ENCODE data around the gene OR2T35. TPM values are rescaled to one million over a fixed set of nuclear protein-coding genes. Genes with fewer than 3 reads are reported as not detected.
"Not testable (repeated sequence)": the region's sequence is repeated elsewhere in the genome, so short reads cannot be mapped to it uniquely, and the experiment has no call there.

Gene OR2T35, protein sequence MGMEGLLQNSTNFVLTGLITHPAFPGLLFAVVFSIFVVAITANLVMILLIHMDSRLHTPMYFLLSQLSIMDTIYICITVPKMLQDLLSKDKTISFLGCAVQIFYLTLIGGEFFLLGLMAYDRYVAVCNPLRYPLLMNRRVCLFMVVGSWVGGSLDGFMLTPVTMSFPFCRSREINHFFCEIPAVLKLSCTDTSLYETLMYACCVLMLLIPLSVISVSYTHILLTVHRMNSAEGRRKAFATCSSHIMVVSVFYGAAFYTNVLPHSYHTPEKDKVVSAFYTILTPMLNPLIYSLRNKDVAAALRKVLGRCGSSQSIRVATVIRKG
- total RNA-seq, result not detected
- polyA plus RNA-seq (ENCODE audit: insufficient read depth, low read depth, low replicate concordance), result not detected
- long read RNA-seq, donor 1, result 0 reads
- long read RNA-seq, donor 2, result 0 reads

DNA sequence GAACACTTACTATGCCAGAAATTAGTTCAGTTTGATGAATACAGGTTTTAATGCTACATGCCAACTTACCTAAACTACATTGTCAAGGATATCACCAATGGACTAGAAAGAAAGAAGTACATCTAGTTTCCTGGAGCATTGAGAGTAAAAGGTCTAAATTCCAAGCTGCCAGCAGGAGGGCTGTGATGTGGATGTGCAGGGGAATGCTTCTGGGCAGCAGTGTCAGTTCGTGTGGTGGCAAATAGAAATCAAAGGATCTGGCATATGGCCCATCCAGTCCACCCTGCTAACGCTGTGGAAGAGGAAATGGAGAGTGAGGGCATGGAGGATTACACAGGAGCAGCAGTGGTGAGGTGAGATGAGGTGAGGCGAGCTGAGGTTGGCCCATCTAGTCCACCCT is at the start of gene OR2T35:
OR2T35 (minus strand) TSS at position 101 of the 400 bp plus-strand sequence. CDS start 6,020 bp downstream, outside the sequence.
- H3K4me1 ChIP-seq; H3K4me3 ChIP-seq; H3K27ac ChIP-seq; intact Hi-C loops (cut with DNase I; ENCODE audit: low total_unique reads); H3K9me3 ChIP-seq; H3K27me3 ChIP-seq; DNase-seq; H3K36me3 ChIP-seq (ENCODE audit: low read depth, missing control alignments): not testable (repeated sequence)
- WGBS, 2 donors, result 80 to 100% methylated on average over 1 of the region's 3 CpGs

DNA sequence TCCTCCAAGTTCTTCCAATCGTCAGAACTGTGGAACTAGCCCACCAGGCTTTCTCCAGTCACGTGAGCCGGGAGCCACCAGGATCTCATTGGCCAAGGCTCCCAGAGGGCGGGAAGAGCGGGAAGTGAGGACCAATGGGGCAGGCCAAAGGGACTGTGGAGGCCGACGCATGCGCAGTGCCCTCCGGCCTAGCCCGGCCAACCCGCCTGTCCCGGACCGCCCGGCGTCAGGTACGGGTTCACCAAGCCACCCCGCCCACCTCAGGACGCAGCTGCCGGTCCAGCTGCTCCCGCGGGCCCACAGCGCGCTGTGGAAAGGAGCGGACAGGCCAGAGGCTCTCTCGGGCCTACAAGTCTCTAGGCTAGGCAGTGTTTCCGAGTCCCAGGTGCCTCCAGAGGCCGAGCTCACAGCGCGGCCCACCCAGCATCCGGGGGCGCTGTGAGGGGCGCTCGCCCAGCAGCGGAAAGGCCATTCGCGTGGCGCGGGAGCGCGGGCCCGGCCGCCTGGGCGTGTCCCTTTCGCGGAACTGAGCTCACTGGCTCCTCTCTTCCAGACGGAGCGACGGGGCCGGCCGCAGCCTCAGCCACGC is 46.6 kb upstream of the OR2T35 start:
- Histone ChIP-seq H3K27ac (peak overlapping the region; percentile 34 to 66), H3K9me3 (no peaks in the 10 kb centered on the region), H3K4me3 (peak overlapping the region; percentile 45 to 62), H3K27me3 (no peaks in the 10 kb centered on the region), H3K36me3 (ENCODE audit: low read depth, missing control alignments) (no peaks in the 10 kb centered on the region), H3K4me1 (no peaks in the 10 kb centered on the region)
- WGBS, 2 donors, result 45 to 49% methylated on average over 23 to 37 of the region's 51 CpGs
- intact Hi-C loops (cut with DNase I; ENCODE audit: low total_unique reads), result no loop called here
- DNase-seq, result peak; percentile 80
- TF ChIP-seq, protein P1, sequence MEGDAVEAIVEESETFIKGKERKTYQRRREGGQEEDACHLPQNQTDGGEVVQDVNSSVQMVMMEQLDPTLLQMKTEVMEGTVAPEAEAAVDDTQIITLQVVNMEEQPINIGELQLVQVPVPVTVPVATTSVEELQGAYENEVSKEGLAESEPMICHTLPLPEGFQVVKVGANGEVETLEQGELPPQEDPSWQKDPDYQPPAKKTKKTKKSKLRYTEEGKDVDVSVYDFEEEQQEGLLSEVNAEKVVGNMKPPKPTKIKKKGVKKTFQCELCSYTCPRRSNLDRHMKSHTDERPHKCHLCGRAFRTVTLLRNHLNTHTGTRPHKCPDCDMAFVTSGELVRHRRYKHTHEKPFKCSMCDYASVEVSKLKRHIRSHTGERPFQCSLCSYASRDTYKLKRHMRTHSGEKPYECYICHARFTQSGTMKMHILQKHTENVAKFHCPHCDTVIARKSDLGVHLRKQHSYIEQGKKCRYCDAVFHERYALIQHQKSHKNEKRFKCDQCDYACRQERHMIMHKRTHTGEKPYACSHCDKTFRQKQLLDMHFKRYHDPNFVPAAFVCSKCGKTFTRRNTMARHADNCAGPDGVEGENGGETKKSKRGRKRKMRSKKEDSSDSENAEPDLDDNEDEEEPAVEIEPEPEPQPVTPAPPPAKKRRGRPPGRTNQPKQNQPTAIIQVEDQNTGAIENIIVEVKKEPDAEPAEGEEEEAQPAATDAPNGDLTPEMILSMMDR (IDR thresholded peaks at IDR 0.05), result no peak
- TF ChIP-seq POLR2A (IDR thresholded peaks at IDR 0.05), result no peak

DNA sequence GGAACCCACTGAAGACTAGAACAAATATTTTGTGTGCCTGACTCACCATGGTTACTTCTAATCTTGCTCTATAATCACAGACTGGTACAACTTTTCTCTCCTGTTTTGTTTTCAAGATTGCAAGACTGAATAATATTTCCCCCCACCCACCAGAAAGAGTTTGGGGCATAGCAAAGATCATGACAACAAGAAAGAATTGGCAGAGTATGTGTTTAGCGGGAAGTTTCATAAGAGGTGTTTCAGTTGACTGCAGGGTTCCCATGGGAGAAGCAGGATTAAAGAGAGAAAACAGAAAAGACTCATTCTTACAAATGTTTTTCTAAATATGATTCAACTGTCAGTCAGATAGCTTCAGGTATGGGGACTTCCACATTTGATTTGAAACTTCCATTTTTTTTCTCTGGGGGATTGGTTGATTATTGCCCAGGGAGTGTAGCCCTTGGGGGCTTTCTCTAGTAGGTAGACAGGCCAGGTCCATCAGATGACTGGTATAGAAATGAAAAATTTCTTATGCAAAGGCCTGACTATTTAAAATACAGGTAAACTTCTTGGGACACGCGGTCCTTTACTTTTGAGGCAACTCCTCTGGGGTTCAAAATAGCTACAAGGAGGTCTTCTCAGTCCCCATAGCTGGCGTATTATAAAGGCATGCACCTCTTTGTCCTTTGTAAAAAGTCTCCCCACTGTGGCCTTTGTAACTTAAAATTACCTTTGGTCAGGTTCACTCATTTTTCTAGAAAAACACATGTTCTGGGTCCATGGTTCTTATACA is 43.6 kb upstream of the OR2T35 start:
- H3K9me3 ChIP-seq, result no peaks in the 10 kb centered on the region
- H3K27me3 ChIP-seq, result no peaks in the 10 kb centered on the region
- WGBS, 2 donors, result 84 to 85% methylated on average over 4 of the region's 4 CpGs
- no peaks in the 10 kb centered on the region for H3K4me1 ChIP-seq
- DNase-seq, result no peak
- H3K27ac ChIP-seq, result no peak overlapping the region
- intact Hi-C loops (cut with DNase I; ENCODE audit: low total_unique reads), result no loop called here
- H3K4me3 ChIP-seq, result no peak overlapping the region
- H3K36me3 ChIP-seq (ENCODE audit: low read depth, missing control alignments), result no peaks in the 10 kb centered on the region
- TF ChIP-seq, protein P1 (IDR thresholded peaks at IDR 0.05), result no peak
- TF ChIP-seq POLR2A (IDR thresholded peaks at IDR 0.05), result no peak

GRCh38 chr1:248686815-248687214 is 41.7 kb upstream of the OR2T35 start:
- DNase-seq, result peak; percentile 70
- 42 to 46% methylated on average over 3 of the region's 3 CpGs for WGBS, 2 donors
- H3K4me3 ChIP-seq, result no peak overlapping the region
- TF ChIP-seq, protein P1 (IDR thresholded peaks at IDR 0.05), result peak; percentile 18 to 45 (median 30)
- no peak for TF ChIP-seq POLR2A (IDR thresholded peaks at IDR 0.05)
- H3K9me3 ChIP-seq, result no peaks in the 10 kb centered on the region
- H3K27me3 ChIP-seq, result no peaks in the 10 kb centered on the region
- no peaks in the 10 kb centered on the region for H3K36me3 ChIP-seq (ENCODE audit: low read depth, missing control alignments)
- H3K27ac ChIP-seq, result no peak overlapping the region
- no peaks in the 10 kb centered on the region for H3K4me1 ChIP-seq
- intact Hi-C loops (cut with DNase I; ENCODE audit: low total_unique reads), result no loop called here

DNA sequence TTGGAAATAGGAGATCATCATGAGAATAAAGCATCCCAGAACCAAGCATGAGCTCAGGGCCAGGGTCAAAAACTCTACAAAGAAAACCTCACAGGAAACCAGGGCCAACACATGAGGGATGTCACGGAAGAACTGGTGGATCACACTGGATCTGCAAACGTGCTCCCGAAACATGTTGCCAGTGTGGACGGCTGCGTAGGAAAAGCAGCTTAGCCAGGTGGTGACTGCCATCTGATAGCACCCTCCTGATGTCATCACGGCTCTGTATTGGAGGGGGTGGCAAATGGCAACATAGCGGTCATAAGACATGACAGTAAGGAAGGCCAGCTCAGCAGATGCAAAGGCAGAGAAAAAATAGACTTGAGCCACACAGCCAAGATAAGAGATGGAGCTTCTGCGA is 36.6 kb upstream of the OR2T35 start:
- H3K27me3 ChIP-seq, result no peaks in the 10 kb centered on the region
- intact Hi-C loops (cut with DNase I; ENCODE audit: low total_unique reads), result no loop called here
- no peak for DNase-seq
- H3K9me3 ChIP-seq, result no peaks in the 10 kb centered on the region
- no peak for TF ChIP-seq POLR2A (IDR thresholded peaks at IDR 0.05)
- TF ChIP-seq, protein P1 (IDR thresholded peaks at IDR 0.05), result no peak
- H3K4me1 ChIP-seq, result no peaks in the 10 kb centered on the region
- WGBS, 2 donors, result 87 to 88% methylated on average over 8 of the region's 8 CpGs
- H3K4me3 ChIP-seq, result no peak overlapping the region
- H3K36me3 ChIP-seq (ENCODE audit: low read depth, missing control alignments), result no peaks in the 10 kb centered on the region
- no peak overlapping the region for H3K27ac ChIP-seq

All from testis (tissue), 5 donors.